ENCODE data around the gene MRAS.

MRAS gene

GRCh38 chr3:138344754-138345153 lies 3.6 kb upstream of the MRAS start:
- no peak for DNase-seq

- DNase-seq = no peak
Measured at GRCh38 chr3:138348754-138349739, 668 bp downstream of the MRAS start.

- DNase-seq = no peak
Measured at GRCh38 chr3:138349926-138350665, 1.7 kb downstream of the MRAS start.

- DNase-seq = no peak
Measured at GRCh38 chr3:138351151-138351550, 2.8 kb downstream of the MRAS start.

- DNase-seq = no peak
Measured at GRCh38 chr3:138351916-138352550, 3.7 kb downstream of the MRAS start.

- DNase-seq = no peak
Measured at GRCh38 chr3:138354376-138354775, 6.0 kb downstream of the MRAS start.

GRCh38 chr3:138355071-138355470 lies 6.7 kb downstream of the MRAS start:
- no peak for DNase-seq

GRCh38 chr3:138356730-138357405 lies 8.5 kb downstream of the MRAS start:
- DNase-seq = no peak

- DNase-seq = no peak
Measured at GRCh38 chr3:138359148-138359918, 11.0 kb downstream of the MRAS start.

GRCh38 chr3:138359919-138360868 lies 11.8 kb downstream of the MRAS start:
- DNase-seq = no peak

GRCh38 chr3:138360869-138361525 lies 12.6 kb downstream of the MRAS start:
- no peak for DNase-seq

- DNase-seq = peak; percentile 13
Measured at GRCh38 chr3:138361561-138361971, 13.2 kb downstream of the MRAS start.

GRCh38 chr3:138362538-138362937 lies 14.2 kb downstream of the MRAS start:
- no peak for DNase-seq

- no peak for DNase-seq
Measured at GRCh38 chr3:138363322-138363721, 14.9 kb downstream of the MRAS start.

- DNase-seq = no peak
Measured at GRCh38 chr3:138364356-138365252, 16.2 kb downstream of the MRAS start.

- no peak for DNase-seq
Measured at GRCh38 chr3:138365253-138365555, 16.8 kb downstream of the MRAS start.

GRCh38 chr3:138366006-138366759 lies 17.8 kb downstream of the MRAS start:
- DNase-seq = no peak

- no peak for DNase-seq
Measured at GRCh38 chr3:138367326-138367850, 19.0 kb downstream of the MRAS start.

Measured in fibroblast of skin of scalp (primary cell).